Endothelial cell of umbilical vein (primary cell): ENCODE results near the gene TNS2. TPM values are rescaled to one million over a fixed set of nuclear protein-coding genes. Genes with fewer than 3 reads are reported as not detected.

Source experiments
- BruUV-seq: library from RNA; stranded (reverse); fragments of 400-500 nt; replicated peaks from 2 replicates; lab custom pipeline; 2021; lab: Mats Ljungman, UMichigan
- CTCF ChIA-PET: fragments of 300-600, 350-600 bp; sonication (Branson Sonifier 250); formaldehyde crosslinking; loops from one replicate; lab custom pipeline; 2021; ENCODE audit warnings: antibody characterized with exemption, inconsistent platforms; lab: Charles Lee
- POLR2A ChIA-PET: fragments of 300-600, 350-600 bp; sonication (Branson Sonifier 250); formaldehyde crosslinking; loops from one replicate; lab custom pipeline; 2021; ENCODE audit warnings: antibody characterized with exemption, inconsistent platforms; lab: Charles Lee
- DNase-seq: peaks from one replicate; pipeline ENCODE4 v3.0.0-alpha.2; 2011; ENCODE audit warnings: low read depth, low spot score
- FAIRE-seq: peaks from 2 replicates; lab custom pipeline; 2011; peaks lifted over from hg19 to GRCh38; lab: Jason Lieb, UNC
- H2AFZ ChIP-seq: 2 replicates; pipeline ENCODE4 v1.6.0; 2012; ENCODE audit warnings: low read depth, low read length, control low read depth, inconsistent platforms
- H3K27ac ChIP-seq: 2 replicates; pipeline ENCODE4 v1.5.1; 2011; ENCODE audit warnings: low read depth, mild to moderate bottlenecking, control low read depth, low read length, moderate library complexity; ENCODE audit not compliant: insufficient read depth
- H3K27me3 ChIP-seq, 2 experiments: 2 replicates each; pipeline versions ENCODE4 v1.6.0 to v1.6.1; 2011; ENCODE audit warnings: low read length in 2 of 2, mixed read lengths in 1 of 2; ENCODE audit not compliant: control insufficient read depth in 2 of 2, insufficient read depth in 2 of 2
- H3K36me3 ChIP-seq, 2 experiments: 2 replicates in 1 of 2; 3 replicates in 1 of 2; pipeline ENCODE4 v1.5.1; 2011; ENCODE audit warnings: low read length in 2 of 2, mild to moderate bottlenecking in 1 of 2, moderate library complexity in 1 of 2; ENCODE audit not compliant: control insufficient read depth in 2 of 2, insufficient read depth in 2 of 2; ENCODE audit errors: extremely low read depth in 1 of 2
- H3K4me1 ChIP-seq: 3 replicates; pipeline ENCODE4 v1.5.1; 2011; ENCODE audit warnings: mild to moderate bottlenecking, low read length; ENCODE audit not compliant: control insufficient read depth, insufficient read depth; ENCODE audit errors: extremely low read depth
- H3K4me2 ChIP-seq: 2 replicates; pipeline ENCODE4 v1.6.1; 2011; ENCODE audit warnings: low read length, control low read depth, mixed read lengths; ENCODE audit not compliant: insufficient read depth
- H3K4me3 ChIP-seq, 3 experiments: fragments of 200-600 bp in 1 of 3; sonication (generic), shearing (Covaris generic) in 1 of 3; replicated peaks in 1 of 3; 2 replicates each; pipeline ENCODE4 v1.5.1; 2011 to 2016; ENCODE audit warnings: control low read depth in 3 of 3, low read length in 3 of 3, mild to moderate bottlenecking in 2 of 3, inconsistent platforms in 1 of 3, low read depth in 1 of 3, moderate library complexity in 1 of 3; ENCODE audit not compliant: insufficient read depth in 1 of 3
- H3K79me2 ChIP-seq: 2 replicates; pipeline ENCODE4 v1.6.0; 2012; ENCODE audit warnings: low read length, inconsistent platforms; ENCODE audit not compliant: control insufficient read depth, insufficient read depth
- H3K9ac ChIP-seq: replicated peaks from 2 replicates; pipeline ENCODE3; 2011; ENCODE audit warnings: low read length, control low read depth; ENCODE audit not compliant: insufficient read depth; ENCODE audit errors: extremely low read depth
- H3K9me1 ChIP-seq: replicated peaks from 3 replicates; pipeline ENCODE4 v1.6.0; 2011; ENCODE audit warnings: mild to moderate bottlenecking, low read length; ENCODE audit not compliant: control insufficient read depth, insufficient read depth; ENCODE audit errors: extremely low read depth
- H3K9me3 ChIP-seq: replicated peaks from 2 replicates; pipeline ENCODE4 v1.5.1; 2012; ENCODE audit warnings: low read length, inconsistent platforms; ENCODE audit not compliant: control insufficient read depth, insufficient read depth
- H4K20me1 ChIP-seq: replicated peaks from 2 replicates; pipeline ENCODE3; 2011; ENCODE audit warnings: mild to moderate bottlenecking, low read length; ENCODE audit not compliant: control insufficient read depth, insufficient read depth; ENCODE audit errors: extremely low read depth
- CTCF ChIP-seq, 2 donors: IDR thresholded peaks; 1 replicate in 1 of 2; 2 replicates in 1 of 2; pipeline ENCODE4 v1.5.1; 2011; ENCODE audit warnings: low read length in 2 of 2, mild to moderate bottlenecking in 2 of 2, moderate library complexity in 2 of 2, control low read depth in 1 of 2, inconsistent platforms in 1 of 2, low read depth in 1 of 2; ENCODE audit not compliant: insufficient read depth in 1 of 2; ENCODE audit errors: extremely low read depth in 1 of 2
- EZH2 ChIP-seq: IDR thresholded peaks from 2 replicates; pipeline ENCODE4 v1.6.1; 2012; ENCODE audit warnings: borderline replicate concordance, low read depth, mild to moderate bottlenecking, moderate library complexity, low read length, inconsistent platforms; ENCODE audit not compliant: severe bottlenecking
- FOS ChIP-seq: IDR thresholded peaks from 2 replicates; pipeline ENCODE4 v1.6.1; 2011; ENCODE audit warnings: mild to moderate bottlenecking, low read length, moderate library complexity, borderline replicate concordance; ENCODE audit not compliant: insufficient read depth
- GATA2 ChIP-seq: IDR thresholded peaks from 2 replicates; pipeline ENCODE4 v1.7.0; 2011; ENCODE audit warnings: low read depth, mild to moderate bottlenecking, moderate library complexity, mixed read lengths, low read length; ENCODE audit not compliant: insufficient read length, insufficient read depth
- JUN ChIP-seq: IDR thresholded peaks from 2 replicates; pipeline ENCODE4 v1.6.1; 2011; ENCODE audit warnings: borderline replicate concordance, low read depth; ENCODE audit not compliant: insufficient read length, insufficient read depth
- MAX ChIP-seq: IDR thresholded peaks from 2 replicates; pipeline ENCODE4 v1.6.1; 2011; ENCODE audit not compliant: insufficient read depth, insufficient read length
- MYC ChIP-seq: IDR thresholded peaks from one replicate; pipeline ENCODE4 v1.6.1; 2011; ENCODE audit warnings: mild to moderate bottlenecking, low read depth, low read length
- POLR2A ChIP-seq: IDR thresholded peaks from 2 replicates; pipeline ENCODE4 v1.6.1; 2012; ENCODE audit warnings: low read depth, mild to moderate bottlenecking, control low read depth, low read length
- POLR2AphosphoS5 ChIP-seq: IDR thresholded peaks from 2 replicates; pipeline ENCODE4 v1.6.1; 2012; ENCODE audit warnings: low read depth, mild to moderate bottlenecking, control low read depth, low read length, moderate library complexity; ENCODE audit not compliant: insufficient read depth
- dilution Hi-C: fragments of 300-500 bp; cut with MboI; formaldehyde crosslinking; loops from one replicate; pipeline ENCODE4 v1.15.0; 2019; ENCODE audit warnings: low sequenced_read_pairs; ENCODE audit not compliant: extremely low pct_ligation_motif_present
- intact Hi-C: fragments of 100-400 bp; cut with micrococcal nuclease; formaldehyde crosslinking; loops from one replicate; pipeline ENCODE4 v1.10.0; 2022
- polyA plus RNA-seq, 4 experiments: library from polyadenylated mRNA; depleted of rRNA in 3 of 4; stranded (reverse) in 3 of 4; unstranded in 1 of 4; fragments of >200 nt; gene quantifications; 2 replicates each; pipeline versions ENCODE4 v1.2.1 to v1.2.3, GENCODE V29; 2011 to 2012; ENCODE audit warnings: missing spikeins in 1 of 4
- total RNA-seq: library from RNA; stranded (reverse); gene quantifications from 2 replicates; pipeline ENCODE4 v1.2.3, GENCODE V29; 2021

Gene TNS2
- total and polyA plus RNA-seq, 2 donors (not counting 3 experiments of a cell fraction or from before 2014, with no cell fraction given): 84.5 to 106 TPM

- H3K4me2 ChIP-seq: peak overlapping the region; percentile 41
- peaks cover 0 to 28% of the 10 kb centered on the region in 2 experiments for H3K36me3 ChIP-seq
- no peaks in the 10 kb centered on the region for H3K9me1 ChIP-seq
- peak overlapping the region; percentile 53 for H2AFZ ChIP-seq
- ChIA-PET CTCF (interaction anchor here (0.6 to 5.2 kb wide), 11 partner anchors 9 to 565 kb away, joined by 3 to 79 read pairs (median 4); partner anchors contain the start of genes AAAS and EIF4B), POLR2A (interaction anchor here (0.7 to 1.0 kb wide), 3 partner anchors 13 to 325 kb away, joined by 3 to 9 read pairs (median 3); no protein-coding TSS in a partner anchor)
- no peak overlapping the region for H3K9ac ChIP-seq
- no peaks in the 10 kb centered on the region for H3K9me3 ChIP-seq
- H3K4me3 ChIP-seq: peak overlapping the region in 2 of 3 experiments; percentile 16 to 37
- no peaks in the 10 kb centered on the region for H4K20me1 ChIP-seq
- DNase-seq (peak; percentile 90), FAIRE-seq (peak; percentile 93)
- dilution Hi-C loops: no loop called here
- no TSS peak for BruUV-seq
- H3K27me3 ChIP-seq: no peaks in the 10 kb centered on the region
- H3K79me2 ChIP-seq: peaks cover 15% of the 10 kb centered on the region
- H3K27ac ChIP-seq: no peak overlapping the region
- peaks cover 42% of the 10 kb centered on the region for H3K4me1 ChIP-seq
- intact Hi-C loops: loop anchor here (1.0 to 5.0 kb wide), 2 partner anchors 25 to 43 kb away; partner anchors contain the start of genes IGFBP6 and SPRYD3
- TF ChIP-seq MAX (no peak), POLR2A (peak; percentile 60), POLR2AphosphoS5 (peak; percentile 57)
Observed at GRCh38 chr12:53054112-53054878, 4.4 kb downstream of the TNS2 start.

- Histone ChIP-seq H3K27ac (no peak overlapping the region), H2AFZ (no peak overlapping the region), H3K27me3 (no peaks in the 10 kb centered on the region), H3K4me2 (no peak overlapping the region), H3K4me1 (peaks cover 37% of the 10 kb centered on the region), H3K9me3 (no peaks in the 10 kb centered on the region), H3K36me3 (peaks cover 0 to 33% of the 10 kb centered on the region in 2 experiments), H3K79me2 (peaks cover 9% of the 10 kb centered on the region), H4K20me1 (no peaks in the 10 kb centered on the region), H3K9me1 (no peaks in the 10 kb centered on the region), H3K4me3 (no peak overlapping the region), H3K9ac (no peak overlapping the region)
- ChIA-PET CTCF (interaction anchor here (2.4 to 3.0 kb wide), 2 partner anchors 10 to 43 kb away, joined by 13 to 21 read pairs; no protein-coding TSS in a partner anchor), POLR2A (no interaction called here)
- DNase-seq (no peak), FAIRE-seq (no peak)
- TF ChIP-seq GATA2 (no peak), POLR2A (no peak), MAX (no peak), JUN (no peak), FOS (no peak), EZH2 (no peak), MYC (no peak), POLR2AphosphoS5 (no peak), CTCF (IDR thresholded peaks at IDR 0.05; ENCODE audit: extremely low read depth in 1 of 2, insufficient read depth in 1 of 2, low read depth in 1 of 2, low read length in 2 of 2) (no peak)
- dilution Hi-C loops (no loop called here), intact Hi-C loops (no loop called here)
- BruUV-seq: no TSS peak
Observed at GRCh38 chr12:53055471-53056266, 5.8 kb downstream of the TNS2 start.
